HL-60 (cell line): ENCODE measurements around the gene RTP3.
"Not testable (repeated sequence)": the region's sequence is repeated elsewhere in the genome, so short reads cannot be mapped to it uniquely, and the experiment has no call there.

ENCODE experiments used
- DNase-seq, 2 experiments: peaks; one replicate each; pipeline ENCODE4 v3.0.0-alpha.2; 2010 to 2020; ENCODE audit warnings: low read depth in 1 of 2, low spot score in 1 of 2
- H3K27ac ChIP-seq: fragments of 250-450 bp; sonication (Bioruptor Pico); replicated peaks from 2 replicates; pipeline ENCODE4 v1.5.1; 2020; ENCODE audit warnings: mild to moderate bottlenecking, moderate library complexity
- H3K27me3 ChIP-seq: fragments of 250-450 bp; sonication (Bioruptor Pico); 2 replicates; pipeline ENCODE4 v1.5.1; 2021; ENCODE audit warnings: mild to moderate bottlenecking, moderate library complexity; ENCODE audit not compliant: insufficient read depth, poor library complexity, severe bottlenecking
- H3K4me3 ChIP-seq: replicated peaks from 2 replicates; pipeline ENCODE4 v1.5.1; 2011; ENCODE audit warnings: mild to moderate bottlenecking, control low read depth, low read length; ENCODE audit not compliant: insufficient read depth
- GABPA ChIP-seq: IDR thresholded peaks from 2 replicates; pipeline ENCODE4 v1.6.1; 2012; ENCODE audit warnings: low read depth
- POLR2AphosphoS5 ChIP-seq: IDR thresholded peaks from 2 replicates; pipeline ENCODE4 v1.6.1; 2012; ENCODE audit warnings: low read depth
- SPI1 ChIP-seq: IDR thresholded peaks from 2 replicates; pipeline ENCODE4 v1.6.1; 2012; ENCODE audit warnings: low read depth, mild to moderate bottlenecking, borderline replicate concordance
- TF ChIP-seq, protein P1 (sequence below): IDR thresholded peaks from one replicate; pipeline ENCODE4 v1.5.1; 2011; ENCODE audit warnings: low read length, control low read depth, inconsistent platforms; ENCODE audit not compliant: insufficient read depth
- TF ChIP-seq, protein P2 (sequence below): IDR thresholded peaks from 2 replicates; pipeline ENCODE4 v1.6.1; 2012; ENCODE audit warnings: low read depth; ENCODE audit not compliant: insufficient replicate concordance

The RTP3 gene

DNA sequence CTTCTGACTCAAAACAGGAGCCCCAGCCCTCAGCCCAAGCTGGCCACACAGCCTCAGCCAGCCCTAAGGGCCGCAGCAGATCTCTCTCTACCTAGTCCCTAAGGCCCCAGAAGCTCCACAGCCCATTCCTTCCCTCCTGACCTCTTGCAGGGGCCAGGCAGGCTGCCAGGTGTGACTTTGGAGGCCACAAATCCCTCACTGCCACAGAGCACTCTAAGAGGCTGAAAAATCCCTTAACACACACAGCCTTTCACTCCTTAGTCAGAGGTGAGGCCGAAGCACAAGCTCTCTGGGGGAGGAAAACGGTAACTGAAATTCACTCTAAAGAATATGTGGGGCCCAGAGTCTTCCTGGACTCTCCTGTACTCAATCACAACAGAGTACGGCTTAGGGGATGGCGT, 45.0 kb downstream of the RTP3 start:
- TF ChIP-seq SPI1, result no peak
- TF ChIP-seq, protein P1, sequence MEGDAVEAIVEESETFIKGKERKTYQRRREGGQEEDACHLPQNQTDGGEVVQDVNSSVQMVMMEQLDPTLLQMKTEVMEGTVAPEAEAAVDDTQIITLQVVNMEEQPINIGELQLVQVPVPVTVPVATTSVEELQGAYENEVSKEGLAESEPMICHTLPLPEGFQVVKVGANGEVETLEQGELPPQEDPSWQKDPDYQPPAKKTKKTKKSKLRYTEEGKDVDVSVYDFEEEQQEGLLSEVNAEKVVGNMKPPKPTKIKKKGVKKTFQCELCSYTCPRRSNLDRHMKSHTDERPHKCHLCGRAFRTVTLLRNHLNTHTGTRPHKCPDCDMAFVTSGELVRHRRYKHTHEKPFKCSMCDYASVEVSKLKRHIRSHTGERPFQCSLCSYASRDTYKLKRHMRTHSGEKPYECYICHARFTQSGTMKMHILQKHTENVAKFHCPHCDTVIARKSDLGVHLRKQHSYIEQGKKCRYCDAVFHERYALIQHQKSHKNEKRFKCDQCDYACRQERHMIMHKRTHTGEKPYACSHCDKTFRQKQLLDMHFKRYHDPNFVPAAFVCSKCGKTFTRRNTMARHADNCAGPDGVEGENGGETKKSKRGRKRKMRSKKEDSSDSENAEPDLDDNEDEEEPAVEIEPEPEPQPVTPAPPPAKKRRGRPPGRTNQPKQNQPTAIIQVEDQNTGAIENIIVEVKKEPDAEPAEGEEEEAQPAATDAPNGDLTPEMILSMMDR, result no peak
- no peak for TF ChIP-seq GABPA
- TF ChIP-seq POLR2AphosphoS5, result no peak
- TF ChIP-seq, protein P2, sequence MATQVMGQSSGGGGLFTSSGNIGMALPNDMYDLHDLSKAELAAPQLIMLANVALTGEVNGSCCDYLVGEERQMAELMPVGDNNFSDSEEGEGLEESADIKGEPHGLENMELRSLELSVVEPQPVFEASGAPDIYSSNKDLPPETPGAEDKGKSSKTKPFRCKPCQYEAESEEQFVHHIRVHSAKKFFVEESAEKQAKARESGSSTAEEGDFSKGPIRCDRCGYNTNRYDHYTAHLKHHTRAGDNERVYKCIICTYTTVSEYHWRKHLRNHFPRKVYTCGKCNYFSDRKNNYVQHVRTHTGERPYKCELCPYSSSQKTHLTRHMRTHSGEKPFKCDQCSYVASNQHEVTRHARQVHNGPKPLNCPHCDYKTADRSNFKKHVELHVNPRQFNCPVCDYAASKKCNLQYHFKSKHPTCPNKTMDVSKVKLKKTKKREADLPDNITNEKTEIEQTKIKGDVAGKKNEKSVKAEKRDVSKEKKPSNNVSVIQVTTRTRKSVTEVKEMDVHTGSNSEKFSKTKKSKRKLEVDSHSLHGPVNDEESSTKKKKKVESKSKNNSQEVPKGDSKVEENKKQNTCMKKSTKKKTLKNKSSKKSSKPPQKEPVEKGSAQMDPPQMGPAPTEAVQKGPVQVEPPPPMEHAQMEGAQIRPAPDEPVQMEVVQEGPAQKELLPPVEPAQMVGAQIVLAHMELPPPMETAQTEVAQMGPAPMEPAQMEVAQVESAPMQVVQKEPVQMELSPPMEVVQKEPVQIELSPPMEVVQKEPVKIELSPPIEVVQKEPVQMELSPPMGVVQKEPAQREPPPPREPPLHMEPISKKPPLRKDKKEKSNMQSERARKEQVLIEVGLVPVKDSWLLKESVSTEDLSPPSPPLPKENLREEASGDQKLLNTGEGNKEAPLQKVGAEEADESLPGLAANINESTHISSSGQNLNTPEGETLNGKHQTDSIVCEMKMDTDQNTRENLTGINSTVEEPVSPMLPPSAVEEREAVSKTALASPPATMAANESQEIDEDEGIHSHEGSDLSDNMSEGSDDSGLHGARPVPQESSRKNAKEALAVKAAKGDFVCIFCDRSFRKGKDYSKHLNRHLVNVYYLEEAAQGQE, result no peak

DNA sequence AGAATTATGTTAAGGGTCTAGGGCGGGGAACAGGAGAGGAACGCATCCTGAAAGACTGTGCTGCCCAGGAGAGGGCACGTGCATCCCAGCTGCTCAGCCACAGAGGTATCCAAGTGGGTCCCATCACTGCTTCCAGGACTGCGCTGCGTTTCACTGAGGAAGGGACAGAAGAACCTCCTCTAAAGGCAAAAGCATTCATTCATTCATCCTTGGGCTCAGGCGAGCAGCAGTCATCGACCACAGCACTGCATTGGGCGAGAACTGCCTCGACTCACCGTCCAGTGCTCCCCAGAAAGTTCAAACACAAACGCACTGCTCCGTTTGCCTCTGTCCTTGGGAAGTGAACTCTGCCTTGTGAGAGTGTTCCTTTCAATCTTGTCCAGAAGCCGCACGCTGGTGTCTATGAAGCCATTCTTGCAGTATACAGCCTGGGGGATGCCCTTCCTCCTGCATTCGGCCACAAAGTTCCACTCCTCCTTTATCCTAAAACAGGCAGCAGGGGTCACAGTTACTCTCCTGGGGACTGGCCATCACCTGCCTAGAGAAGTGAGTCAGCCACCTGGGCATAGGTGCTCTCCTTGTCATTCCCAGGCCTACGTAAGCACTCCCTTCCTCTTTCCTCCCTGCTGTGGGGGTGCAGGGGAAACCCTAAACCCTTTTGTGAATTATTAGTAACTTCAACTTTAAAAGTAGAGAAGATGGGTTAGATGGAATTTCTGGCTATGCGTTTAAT, 47.2 kb downstream of the RTP3 start:
- TF ChIP-seq POLR2AphosphoS5 (no peak), SPI1 (no peak)
- Histone ChIP-seq H3K27me3 (no peaks in the 10 kb centered on the region), H3K4me3 (no peak overlapping the region), H3K27ac (no peak overlapping the region)
- DNase-seq, result no peak

More for the DNA sequence above, 45.0 kb downstream of the RTP3 start:
- H3K27ac ChIP-seq, result no peak overlapping the region
- H3K4me3 ChIP-seq, result no peak overlapping the region
- no peak for DNase-seq
- H3K27me3 ChIP-seq, result no peaks in the 10 kb centered on the region

DNA sequence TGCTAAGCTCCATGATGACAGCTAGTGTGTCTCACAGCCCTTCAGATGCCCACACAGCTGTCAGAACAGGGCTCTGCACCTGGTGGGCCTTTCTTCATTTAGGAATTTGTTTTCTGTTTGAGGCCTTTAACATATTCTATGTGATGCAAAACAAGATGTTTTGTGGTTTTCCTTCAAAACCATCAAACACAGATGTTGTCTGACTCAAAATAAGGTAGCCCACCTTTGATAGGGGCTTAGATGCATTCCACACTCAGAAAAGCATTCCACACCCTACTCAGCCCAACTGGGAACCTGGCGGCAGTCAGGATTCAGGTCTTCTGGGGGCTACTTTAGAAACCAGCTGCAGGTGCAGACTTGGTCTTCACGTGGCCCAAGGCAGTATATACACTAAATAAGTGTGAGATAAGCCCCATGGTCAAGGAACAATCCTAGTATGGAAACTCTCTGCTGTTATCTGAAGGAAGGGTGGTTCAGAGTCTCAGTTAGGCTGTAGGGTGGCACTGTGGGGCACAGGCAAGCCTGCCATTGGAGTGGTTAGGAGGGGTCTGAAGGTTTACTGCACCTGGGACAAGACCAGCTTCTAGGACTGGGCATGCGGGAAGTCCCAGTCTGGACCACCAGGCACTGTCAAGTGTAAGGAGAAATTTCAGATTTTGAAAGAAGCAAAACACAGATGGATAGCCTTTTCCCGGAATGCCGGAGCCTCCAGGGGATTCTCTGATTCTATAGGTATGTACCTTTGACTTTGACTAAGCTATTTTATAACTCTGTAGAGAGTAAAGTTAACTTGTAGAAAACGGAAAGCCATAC, 48.2 kb downstream of the RTP3 start:
- TF ChIP-seq, protein P2, result no peak
- TF ChIP-seq SPI1 (no peak), POLR2AphosphoS5 (no peak), GABPA (no peak)
- TF ChIP-seq, protein P1, result no peak
- no peak for DNase-seq
- Histone ChIP-seq H3K27me3 (no peaks in the 10 kb centered on the region), H3K27ac (no peak overlapping the region), H3K4me3 (no peak overlapping the region)

GRCh38 chr3:46546896-46547440, 49.2 kb downstream of the RTP3 start:
- Histone ChIP-seq H3K27ac (no peak overlapping the region), H3K27me3 (no peaks in the 10 kb centered on the region), H3K4me3 (no peak overlapping the region)
- TF ChIP-seq GABPA, result no peak
- no peak for TF ChIP-seq SPI1
- TF ChIP-seq, protein P2, result no peak
- TF ChIP-seq, protein P1, result no peak
- no peak for TF ChIP-seq POLR2AphosphoS5
- DNase-seq, result no peak

GRCh38 chr3:46548611-46549010, 50.8 kb downstream of the RTP3 start:
- not testable (repeated sequence) for H3K27me3 ChIP-seq, H3K27ac ChIP-seq, H3K4me3 ChIP-seq, DNase-seq
